Hypothalamus (tissue), 51 donors: ENCODE results near the gene SMIM43.
A peak's percentile ranks its signal among the peaks of the same experiment; 100 is the strongest.

ENCODE experiments used
- DNase-seq, 51 donors: peaks; one replicate each; lab custom pipeline; 2025; lab: John Stamatoyannopoulos, UW

The SMIM43 gene

DNA sequence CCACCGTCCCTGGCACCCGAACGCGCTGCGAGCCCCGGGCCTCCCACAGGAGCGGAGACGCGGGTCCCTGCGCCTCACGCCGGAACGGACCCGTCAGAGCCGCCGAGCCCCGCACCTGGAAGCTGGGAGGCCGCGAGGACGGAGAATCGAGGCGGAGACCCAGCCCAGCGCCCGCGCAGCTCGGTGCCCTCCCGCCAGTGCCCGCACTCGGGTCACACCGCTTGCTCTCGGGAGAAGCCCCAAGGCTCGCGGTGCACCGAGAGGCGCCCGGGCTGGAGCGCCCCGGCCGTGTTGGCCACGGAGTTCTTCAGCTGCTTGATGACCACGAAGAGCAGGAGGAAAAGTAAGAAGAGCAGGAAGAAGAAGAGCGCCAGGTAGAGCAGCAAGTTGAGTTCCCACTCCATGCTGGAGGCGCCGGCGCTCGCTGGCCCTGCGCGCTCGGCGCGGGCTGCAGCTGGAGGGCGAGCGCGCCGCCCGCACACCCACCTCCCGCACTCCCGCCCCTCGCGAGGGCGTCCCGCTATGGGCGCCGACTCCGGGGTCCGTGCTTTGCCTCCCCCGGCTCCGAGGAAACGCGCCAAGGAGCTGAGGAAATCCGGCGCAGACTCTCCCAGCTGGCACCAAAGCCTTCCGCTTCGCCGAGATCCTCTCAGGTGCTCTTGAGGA lies at the start of gene SMIM43:
Gene SMIM43, minus strand, starts transcription at position 463 of the 666 bp plus-strand sequence. Its CDS starts 59 bp downstream, at position 404.
- no peak for DNase-seq

DNA sequence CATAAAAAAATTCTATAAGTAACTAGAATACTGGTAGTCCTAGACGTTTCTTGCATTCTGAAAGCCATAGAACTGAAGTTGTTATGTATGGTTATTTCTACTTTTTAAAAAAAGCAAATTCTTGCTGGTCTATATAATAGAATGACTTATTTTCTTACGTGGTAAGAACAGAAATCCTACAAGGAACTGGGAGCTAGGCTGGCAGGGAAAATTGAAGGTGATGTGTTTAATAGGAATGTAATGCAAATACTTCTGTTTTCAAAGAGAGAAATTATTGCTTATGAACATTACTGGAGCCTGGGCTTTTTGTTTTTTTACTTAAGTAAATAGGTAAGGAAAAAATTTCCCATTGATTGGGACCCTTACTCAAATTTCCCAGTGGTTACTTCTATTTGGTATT lies 49.8 kb upstream of the SMIM43 start:
- no peak for DNase-seq

DNA sequence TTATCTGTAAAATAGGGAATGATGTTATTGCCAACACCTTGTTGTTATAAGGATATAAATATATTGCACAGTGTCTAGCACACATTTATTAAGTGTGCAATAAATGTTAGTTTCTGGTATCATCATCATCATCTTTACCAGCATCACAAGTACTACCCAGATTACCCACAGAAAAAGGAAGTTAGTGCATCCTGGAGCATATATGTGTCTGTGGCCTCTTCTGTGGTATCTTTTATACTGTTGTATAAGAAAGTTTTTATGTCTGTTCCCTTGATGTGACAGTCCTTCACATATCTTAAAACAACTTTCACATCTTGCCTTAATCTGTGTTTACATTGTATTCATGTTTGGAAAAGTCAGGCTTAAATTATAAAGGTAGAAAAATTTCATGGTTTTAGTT lies 46.2 kb upstream of the SMIM43 start:
- no peak for DNase-seq

DNA sequence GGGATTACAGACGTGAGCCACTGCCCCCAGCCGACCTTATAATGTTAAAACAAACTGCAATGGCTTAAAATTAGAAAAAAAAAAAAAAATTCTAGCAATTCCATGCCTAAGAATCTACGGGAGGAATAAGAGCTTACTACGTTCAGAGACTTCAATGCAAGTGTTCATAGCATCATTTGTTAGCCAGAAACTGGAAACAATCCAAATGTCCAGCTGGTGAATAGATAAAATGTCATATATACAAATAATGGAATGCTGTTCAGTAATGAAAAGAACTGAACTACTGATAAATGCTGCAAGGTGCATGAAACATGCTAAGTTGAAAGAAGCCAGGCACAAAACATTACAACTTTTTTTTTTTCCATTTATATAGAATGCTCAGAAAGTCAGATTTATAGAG lies 41.4 kb upstream of the SMIM43 start:
- DNase-seq, result no peak

GRCh38 chr4:121801715-121802075 lies 36.7 kb upstream of the SMIM43 start:
- DNase-seq, result no peak

GRCh38 chr4:121800961-121801714 lies 36.2 kb upstream of the SMIM43 start, which contains the start of gene EXOSC9:
Gene EXOSC9, plus strand, starts transcription at chr4:121801323. Its CDS starts 102 bp downstream, at chr4:121801425.
- peak; percentile 36 to 94 (median 81) for DNase-seq

- no peak for DNase-seq
Observed at GRCh38 chr4:121800638-121800960, 35.6 kb upstream of the SMIM43 start.

DNA sequence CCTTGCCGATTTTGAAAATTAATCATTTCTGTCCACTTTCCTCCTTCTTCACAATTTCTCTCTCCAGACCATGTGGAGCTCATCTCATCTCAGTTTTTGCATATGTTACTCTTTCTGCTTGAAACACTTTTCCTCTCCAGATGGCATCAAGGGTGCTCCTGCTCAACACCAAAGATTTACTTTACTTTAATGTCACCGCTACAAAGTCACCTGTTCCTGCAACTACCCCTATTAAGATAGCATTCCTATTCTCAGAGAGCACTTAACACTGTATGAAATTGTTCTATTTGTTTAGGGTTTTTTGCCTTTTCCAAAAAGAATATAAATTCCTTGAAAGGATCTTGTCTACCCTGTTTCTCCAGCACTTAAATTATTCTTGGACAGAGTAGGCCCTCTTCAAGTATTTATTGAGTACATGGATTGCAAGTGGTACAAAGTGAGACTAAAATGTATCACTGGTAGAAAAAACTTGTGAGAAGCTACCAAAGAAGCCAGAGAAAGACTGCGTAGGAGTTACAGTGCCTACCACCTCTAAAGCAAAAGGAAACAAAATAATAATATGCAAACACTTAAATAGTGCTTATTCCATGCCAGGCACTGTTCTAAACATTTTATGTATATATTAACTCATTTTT lies 35.0 kb upstream of the SMIM43 start:
- no peak for DNase-seq

DNA sequence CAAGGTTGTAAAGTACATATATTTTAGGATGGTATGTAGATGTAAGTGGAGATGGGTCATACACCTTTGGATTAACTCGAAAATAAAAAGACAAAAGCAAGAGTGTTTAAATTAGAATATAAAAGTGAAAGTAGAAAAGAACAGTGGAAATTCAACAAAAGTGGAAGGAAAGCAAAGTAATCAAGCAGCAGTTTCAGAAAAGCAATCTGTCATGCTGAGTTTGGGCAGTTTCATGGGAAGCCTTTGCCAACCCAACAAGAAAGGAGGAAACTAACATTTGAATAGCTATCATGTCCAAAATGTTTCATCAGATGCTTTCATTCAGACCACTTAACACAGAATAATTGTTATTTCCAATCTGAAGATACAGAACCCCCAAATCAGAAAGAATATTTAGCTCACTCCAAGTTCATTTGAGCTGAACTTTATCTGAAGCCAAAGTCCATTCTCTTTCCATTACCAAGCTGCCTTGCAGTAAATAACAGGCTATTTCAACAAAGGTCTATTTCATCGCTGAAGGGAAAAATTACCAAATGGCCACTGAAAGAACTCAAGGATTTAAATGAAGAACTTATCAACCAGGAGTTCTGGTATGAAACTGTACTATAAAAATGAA lies 34.4 kb upstream of the SMIM43 start:
- DNase-seq, result no peak

GRCh38 chr4:121796283-121796682 lies 31.3 kb upstream of the SMIM43 start:
- DNase-seq, result no peak

DNA sequence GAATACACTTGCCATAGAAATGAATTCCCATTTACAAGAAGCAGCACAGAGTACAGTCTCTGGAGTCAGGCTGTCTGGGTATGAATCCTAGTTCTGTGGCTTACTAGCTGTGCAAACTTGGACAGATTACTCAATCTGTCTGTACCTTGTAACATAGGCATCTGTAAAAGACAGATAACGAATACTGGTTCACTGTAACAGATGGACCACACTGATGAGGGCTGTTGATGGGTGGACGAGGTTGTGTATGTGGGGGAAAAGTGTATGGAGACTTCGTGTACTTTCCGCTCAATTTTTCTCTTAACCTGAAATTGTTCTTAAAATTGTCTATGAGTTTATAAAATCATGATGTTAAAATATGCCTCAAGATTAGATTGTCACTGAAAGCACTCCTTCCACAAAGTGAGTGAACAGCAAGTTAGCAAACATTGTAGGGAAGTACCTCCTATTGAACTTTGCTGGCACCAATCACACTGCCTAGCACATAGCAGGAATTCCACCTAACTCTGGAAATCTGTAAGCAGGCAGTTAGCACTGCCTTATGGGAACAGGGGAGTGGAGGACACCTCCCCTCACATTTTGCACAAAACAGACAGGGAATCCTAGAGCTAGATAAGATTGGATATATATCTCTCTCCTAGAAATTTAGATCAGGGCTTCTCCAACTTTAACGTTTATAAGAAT lies 29.7 kb upstream of the SMIM43 start:
- DNase-seq, result no peak

GRCh38 chr4:121792966-121793365 lies 28.0 kb upstream of the SMIM43 start:
- DNase-seq, result no peak

- no peak for DNase-seq
Observed at GRCh38 chr4:121791481-121791880, 26.5 kb upstream of the SMIM43 start.

GRCh38 chr4:121790976-121791375 lies 26.0 kb upstream of the SMIM43 start:
- no peak for DNase-seq

DNA sequence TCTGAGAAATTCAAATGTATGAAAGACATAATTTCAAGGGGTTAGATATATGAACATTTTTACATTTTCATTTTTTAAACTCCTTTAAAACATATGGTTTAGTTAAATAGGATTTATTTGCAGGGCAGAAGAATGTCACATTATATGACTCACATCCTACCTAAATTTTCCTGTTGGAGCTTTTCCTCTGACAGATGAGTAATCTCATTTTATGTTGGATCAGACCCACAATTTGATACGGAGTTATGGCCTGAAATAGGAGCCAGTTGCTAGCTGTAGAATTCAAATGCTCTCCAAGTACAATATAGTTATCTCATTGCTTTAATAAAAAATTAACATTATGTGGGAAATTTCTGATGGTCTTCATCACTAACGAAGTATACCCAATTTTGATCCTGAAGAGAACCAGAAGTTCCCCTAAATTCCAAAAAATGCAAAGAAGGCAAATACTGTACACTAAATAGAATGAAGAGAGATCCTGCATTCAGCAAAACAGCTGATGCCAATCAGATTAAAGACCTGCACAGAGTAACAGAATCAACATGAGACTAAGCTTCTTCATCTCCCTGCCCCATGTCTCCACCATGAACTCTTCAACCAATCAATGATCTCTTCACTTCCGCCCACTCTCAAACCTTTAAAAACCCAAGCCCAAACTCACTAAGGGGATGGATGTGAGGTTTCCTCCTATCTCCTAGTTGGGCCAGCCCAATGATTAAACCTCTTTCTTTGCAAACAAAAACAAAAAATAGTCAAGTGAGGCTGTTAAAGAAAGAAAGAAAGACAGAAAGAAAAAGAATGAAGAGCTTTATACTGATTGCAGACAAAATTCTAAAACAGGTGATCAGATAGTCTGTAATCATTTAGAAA lies 25.2 kb upstream of the SMIM43 start:
- no peak for DNase-seq

- no peak for DNase-seq
Observed at GRCh38 chr4:121789455-121789854, 24.5 kb upstream of the SMIM43 start.

GRCh38 chr4:121788896-121789295 lies 23.9 kb upstream of the SMIM43 start:
- no peak for DNase-seq

GRCh38 chr4:121786221-121786620 lies 21.3 kb upstream of the SMIM43 start:
- DNase-seq, result no peak

- DNase-seq, result peak in 1 of 51 donors; percentile 39
Observed at GRCh38 chr4:121785479-121785878, 20.5 kb upstream of the SMIM43 start.

DNA sequence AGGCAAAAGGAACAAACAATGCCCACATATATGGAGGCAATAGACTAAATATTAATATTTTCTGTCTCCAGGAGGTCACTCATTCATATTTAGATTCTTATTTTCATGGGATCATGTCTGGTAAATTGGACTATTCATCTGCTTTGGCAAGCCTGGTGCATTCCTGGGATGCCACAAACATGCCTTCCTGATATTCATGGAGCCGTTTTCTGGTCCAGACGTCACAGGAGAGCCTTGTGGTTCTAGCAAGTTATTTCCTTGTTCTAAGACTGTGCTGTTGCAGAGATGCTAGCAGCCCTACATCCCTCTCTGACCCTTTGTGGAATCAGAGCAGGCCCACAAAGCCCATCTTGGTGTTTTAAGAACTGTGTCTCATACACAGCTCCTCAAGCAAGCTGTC lies 20.0 kb upstream of the SMIM43 start:
- DNase-seq, result no peak
